GM18861 (cell line): ENCODE results near the gene HYAL2.
"Not testable (repeated sequence)": the region's sequence is repeated elsewhere in the genome, so short reads cannot be mapped to it uniquely, and the experiment has no call there.

Source experiments
- ATAC-seq: cut with Tn5 transposase; IDR thresholded peaks from one replicate; pipeline ENCODE4 v1.9.1; 2021; ENCODE audit not compliant: unreplicated experiment

Gene HYAL2

DNA sequence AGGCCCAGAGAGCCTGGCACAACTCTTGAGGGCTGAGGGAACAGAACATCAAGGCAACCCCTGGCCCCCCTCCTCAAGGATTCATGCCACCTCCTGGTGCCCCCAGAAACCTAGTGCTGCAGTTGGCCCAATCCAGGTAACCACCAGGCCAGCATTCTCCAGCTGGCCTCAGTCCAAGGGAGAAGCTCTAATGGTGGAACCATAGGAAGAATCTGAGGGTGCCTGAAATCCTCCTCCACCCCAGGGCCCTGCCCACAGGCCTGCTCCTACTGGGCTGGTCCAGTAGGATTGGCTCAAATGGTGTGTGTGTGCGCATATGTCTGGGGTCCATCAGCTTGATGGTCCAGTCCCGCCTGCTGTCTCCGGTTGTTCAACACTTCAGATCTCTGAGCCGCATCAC is 7.7 kb downstream of the HYAL2 start:
- ATAC-seq: no peak

DNA sequence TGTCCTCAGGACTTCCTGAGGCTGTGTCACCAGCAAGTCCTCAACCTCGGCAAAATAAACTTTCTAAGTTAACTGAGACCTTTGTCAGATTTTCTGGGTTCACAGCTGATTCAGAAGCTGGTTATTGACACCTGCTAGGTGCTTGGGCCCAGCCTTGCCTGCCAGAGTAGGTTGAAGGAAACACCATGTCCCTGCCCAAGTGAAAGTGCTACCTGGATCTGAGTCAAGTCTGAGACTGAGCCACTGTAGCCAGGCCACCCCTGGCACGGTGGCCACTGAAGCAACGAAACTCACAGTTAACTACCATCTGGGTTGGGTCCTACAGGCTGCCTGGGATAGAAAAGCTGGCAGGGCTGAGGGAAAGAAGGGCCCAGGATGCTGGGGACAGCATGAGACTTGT is 8.2 kb downstream of the HYAL2 start:
- ATAC-seq: no peak

DNA sequence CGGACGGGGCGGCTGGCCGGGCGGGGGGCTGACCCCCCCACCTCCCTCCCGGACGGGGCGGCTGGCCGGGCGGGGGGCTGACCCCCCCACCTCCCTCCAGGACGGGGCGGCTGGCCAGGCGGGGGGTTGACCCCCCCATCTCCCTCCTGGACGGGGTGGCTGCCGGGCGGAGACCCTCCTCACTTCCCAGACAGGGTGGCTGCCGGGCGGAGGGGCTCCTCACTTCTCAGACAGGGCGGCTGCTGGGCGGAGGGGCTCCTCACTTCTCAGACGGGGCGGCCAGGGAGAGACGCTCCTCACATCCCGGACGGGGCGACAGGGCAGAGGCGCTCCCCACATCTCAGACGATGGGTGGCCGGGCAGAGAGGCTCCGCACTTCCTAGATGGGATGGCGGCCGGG is 10.5 kb downstream of the HYAL2 start:
- not testable (repeated sequence) for ATAC-seq

DNA sequence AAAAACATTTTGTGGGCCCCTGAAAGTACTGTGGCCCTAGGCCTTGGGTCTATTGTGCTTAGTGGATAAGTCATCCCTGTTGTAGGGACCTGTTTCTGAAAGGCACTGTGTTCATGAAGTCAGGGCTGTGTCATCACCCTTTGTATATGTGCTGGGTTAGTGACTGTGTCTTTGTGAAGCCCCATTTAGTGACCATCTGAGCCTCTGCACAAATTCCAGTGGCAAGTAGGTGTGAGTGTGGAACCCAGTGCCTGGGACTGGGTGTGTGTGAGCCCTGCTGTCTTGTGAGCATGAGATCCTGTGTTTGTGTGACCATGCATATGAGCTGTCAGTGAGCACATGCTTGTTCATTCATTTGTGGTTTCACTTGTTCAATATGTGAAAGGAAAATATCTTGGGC is 17.9 kb downstream of the HYAL2 start:
- ATAC-seq: no peak

DNA sequence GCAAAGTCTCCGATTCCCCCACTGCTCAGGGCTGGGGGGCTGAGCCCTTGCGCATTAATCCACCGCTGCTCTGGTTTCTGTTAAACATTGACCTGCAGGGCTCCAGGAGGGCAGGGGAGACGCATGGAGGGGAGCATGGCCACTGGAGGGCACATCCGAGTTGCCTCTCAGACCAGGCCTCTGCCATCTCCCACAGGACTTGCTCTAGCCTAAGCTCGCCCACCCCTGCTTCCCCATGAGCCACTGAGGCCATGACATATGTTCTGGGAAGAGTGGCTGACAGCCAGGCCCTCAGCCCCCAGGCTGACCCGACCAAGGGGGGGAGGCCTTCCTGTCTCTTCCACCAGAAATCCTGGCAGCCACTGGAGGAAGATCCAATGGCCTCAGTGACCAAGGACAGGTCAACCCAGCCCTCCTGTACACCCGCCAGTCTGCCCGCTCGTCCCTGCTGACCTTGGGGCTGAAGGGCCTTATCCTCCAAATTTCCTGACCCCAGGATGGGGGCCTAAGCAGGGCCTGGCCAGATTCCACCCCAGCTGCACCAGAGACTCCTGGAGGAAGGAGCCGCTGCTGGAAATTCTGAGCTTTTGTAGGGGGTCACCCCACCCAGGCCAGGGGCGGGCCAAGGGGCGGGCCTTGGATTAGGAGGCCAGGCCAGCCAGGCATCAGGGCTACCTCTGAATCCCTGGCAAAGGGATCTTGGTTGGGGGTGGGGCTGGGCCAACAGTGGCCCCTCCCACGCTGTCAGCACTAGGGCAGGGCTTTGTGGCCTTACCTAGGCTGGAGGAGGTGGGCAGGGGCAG is 19.3 kb downstream of the HYAL2 start, which contains the start of gene HYAL1:
Gene HYAL1 (minus strand): TSS at position 562 of the 803 bp plus-strand sequence. CDS start 618 bp downstream, outside the sequence.
- no peak for ATAC-seq

DNA sequence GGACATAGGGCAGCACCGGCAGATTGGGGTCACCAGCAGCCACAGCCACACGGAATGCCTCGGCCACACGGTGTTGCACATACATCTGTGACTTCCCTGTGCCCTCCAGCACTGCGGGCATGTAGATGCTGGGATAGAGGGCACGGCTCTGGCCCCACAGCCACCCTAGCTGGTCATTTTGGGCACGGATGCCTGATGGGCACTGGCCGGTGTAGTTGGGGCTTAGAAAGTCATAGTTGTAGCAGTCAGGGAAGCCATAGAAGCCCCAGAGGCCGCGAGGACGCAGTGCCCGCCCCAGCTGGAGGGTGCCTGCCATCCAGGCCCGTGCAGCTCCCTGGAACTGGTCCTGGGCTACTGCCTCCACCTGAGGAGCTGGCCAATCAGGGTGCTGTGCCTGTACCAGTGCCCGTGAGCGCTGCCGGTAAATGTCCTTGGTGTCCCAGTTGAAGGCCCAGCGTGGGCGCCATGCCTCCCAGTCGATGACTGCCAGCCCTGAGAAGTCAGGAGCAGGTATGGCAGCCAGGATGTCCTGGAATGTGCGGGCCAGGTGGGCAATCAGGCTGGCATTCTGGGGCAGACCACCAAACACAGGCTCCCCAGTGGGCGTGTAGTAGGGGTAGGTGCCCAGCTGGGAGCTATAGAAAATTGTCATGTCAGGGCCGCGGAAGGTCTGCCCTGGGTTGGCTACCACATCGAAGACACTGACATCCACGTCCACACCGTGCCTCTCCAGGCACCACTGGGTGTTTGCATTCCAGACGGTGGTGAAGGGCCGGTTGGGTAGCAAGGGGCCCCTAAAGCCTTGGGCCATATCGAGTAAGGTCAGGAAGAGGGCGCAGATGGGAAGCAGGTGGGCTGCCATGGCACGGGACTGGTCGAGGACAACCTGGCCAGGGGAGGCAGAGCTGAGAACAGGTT is 20.2 kb downstream of the HYAL2 start:
- no peak for ATAC-seq

DNA sequence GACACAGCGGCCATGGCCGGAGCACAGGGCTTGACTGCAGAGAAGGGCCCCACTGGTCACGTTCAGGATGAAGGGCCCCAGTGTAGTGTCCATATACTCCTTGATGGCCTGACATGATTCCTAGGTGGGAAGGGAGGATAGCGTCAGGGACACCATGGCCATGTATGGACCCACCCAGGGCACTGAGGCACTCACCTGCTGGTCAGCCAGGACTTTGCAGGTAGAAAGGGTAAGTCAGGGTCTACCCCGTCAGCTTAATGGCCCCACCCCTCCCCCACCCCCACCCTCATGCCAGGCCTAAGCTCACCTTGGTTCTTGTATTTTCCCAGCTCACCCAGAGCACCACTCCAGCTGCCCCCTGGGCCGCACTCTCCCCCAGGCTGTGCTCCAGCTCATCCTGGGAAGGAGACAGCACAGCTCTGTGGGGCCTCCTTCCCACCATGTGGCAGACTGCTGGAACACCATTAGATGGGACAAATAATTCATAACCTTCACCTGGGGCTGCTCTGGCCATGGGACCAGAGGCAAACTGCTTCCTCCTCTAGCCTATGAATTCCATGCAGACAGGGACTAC is 21.8 kb downstream of the HYAL2 start:
- ATAC-seq: no peak

DNA sequence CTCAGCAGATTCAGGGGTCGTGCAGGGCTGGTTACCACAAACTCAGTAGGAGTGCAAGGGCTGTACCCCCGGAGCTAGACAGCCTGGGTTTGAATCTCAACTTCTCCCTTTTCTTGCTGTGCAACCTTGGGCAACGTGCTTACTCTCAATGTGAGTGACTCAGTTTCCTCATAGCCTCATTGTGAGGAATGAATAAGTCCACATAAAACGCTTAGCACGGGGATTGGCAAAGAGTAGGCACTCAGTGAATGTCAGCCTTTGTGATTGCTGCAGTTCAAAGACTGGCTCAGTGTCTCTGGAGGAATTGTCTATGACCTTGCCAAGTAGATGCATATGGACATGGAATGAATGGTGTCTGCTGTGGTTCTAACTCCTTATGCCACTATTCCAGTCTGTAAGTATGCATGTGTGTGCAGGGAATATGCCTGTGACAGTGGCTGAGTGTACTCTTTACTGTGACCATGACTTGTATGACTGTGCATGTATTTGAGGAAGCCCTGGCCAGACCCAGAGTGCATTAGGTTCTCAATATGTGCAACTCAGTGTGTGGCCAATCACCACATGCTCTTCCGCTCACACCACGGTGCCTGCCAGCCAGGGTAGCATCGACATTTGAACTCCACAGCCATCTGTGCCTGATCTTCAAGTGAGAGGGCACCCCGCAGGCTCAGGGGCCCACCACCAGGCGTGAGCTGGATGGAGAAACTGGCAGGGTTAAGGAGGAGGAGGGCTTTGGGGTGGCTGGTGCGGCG is 22.4 kb downstream of the HYAL2 start:
- ATAC-seq: no peak

DNA sequence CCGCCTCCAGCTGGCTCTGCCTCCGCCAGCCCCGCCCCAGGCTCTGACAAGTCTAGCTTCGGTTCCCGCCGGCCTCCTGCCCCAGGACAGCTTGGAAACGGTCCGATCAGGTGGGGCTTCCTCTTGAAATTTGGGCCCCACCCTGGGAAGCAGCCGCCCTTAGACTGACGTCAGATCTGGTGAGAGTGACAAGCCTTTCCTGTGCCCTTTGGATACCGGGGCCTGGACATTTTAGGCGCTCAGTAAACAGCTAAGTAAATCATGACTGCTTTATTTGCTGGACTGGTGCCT is 23.0 kb downstream of the HYAL2 start:
- no peak for ATAC-seq

DNA sequence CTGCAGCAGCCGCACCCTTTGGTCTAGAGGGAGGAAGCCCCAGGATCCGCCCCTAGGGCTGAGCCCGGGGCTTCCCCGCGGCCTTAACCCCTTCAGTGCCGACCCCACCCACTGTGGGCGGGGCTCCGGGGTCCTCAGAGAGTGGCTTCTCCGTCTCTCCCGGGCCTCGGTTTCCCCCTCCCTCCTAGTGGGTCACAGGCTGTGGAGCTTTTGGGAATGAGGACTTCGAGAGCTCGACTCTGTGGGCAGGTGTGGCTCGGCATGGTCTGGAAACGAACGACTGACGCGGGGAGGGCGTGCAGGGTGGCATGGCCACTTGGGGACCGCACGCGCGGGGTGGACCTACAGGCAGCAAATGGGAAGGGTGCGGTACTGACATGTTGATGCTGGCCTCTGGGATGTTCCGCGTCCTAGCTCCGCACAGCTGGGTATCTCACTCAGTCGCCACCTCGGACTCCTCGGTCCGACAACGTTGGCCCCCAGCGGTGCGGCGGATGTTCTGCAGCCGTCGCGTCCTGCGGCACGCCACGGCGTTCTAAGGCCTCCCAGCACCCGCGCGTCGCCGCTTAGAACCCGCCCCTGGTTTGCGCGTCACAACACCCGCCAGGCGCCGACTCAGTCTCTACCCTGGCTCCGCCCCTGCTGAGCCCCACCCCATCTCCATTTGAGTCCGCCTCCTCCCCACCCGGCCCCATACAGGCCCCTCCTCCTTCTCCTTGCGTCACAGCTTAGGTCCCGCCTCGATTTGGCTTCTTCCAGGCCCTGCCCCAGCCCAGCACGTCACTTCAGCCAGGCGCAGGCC is 23.5 kb downstream of the HYAL2 start, which contains the start of the genes HYAL3 and NAA80:
Gene HYAL3 (minus strand): TSS at position 570 of the 802 bp plus-strand sequence. CDS start 3,803 bp downstream, outside the sequence.
Gene NAA80 (minus strand): TSS at position 570 of the 802 bp plus-strand sequence. CDS start 1,942 bp downstream, outside the sequence.
- peak; percentile 71 for ATAC-seq

DNA sequence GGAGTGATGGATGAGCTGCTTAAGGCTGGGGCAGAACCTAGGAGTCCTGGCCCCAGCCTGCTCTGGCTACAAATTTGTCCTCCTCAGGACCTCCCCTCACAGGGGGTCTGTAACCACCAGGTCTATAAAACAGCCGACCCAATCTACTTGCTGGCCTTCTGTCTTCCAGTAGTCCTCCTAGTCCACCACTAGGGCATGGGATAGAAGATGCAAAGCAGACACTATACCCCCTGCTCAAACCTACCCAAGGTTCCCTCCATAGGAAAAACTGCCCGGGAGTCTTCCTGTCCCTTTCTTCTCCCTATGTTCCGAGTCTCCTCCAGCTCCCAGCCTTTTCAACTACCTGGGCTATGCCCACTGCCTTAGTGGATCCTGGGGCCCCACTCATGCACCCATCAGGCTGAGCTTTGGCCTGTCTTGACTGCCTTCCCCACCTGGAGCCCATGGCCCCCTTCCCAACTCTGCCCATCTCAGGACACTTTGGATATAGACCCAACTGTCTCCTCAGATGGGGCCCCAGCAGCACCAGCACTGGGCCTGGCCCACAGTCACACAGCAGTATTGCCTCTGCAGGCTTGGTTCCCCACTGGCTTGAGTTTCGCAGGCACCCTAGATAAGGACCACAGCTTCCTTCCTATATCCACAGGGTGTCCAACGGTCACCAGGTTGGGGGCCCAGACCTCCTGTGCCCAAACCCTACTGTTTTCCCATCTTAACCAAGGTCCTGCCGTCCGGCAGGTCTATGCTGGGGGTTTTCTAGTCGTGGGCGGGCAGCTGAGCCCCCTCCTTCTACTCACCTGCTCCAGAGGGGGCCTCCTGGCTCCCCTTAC is 24.4 kb downstream of the HYAL2 start:
- ATAC-seq: no peak

DNA sequence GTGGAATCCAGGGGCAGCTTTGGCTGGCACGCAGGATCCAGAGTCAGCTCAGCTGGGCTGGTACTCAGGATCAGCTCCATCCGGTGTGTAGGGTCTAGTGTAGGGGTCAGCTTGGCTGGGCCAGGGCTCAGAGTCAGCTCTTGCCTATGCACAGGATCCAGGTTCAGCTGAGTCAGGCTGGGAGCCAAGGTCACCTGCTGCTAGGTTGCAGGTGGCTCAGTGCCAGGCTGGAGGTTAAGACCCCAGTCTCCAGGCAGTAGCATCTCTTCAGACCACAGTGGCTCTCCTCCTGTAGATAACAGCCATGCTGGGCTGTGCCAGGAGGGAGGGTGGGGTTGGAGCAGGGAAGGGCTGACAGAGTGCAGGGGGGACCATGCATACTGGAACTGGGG is 25.2 kb downstream of the HYAL2 start:
- ATAC-seq: no peak

DNA sequence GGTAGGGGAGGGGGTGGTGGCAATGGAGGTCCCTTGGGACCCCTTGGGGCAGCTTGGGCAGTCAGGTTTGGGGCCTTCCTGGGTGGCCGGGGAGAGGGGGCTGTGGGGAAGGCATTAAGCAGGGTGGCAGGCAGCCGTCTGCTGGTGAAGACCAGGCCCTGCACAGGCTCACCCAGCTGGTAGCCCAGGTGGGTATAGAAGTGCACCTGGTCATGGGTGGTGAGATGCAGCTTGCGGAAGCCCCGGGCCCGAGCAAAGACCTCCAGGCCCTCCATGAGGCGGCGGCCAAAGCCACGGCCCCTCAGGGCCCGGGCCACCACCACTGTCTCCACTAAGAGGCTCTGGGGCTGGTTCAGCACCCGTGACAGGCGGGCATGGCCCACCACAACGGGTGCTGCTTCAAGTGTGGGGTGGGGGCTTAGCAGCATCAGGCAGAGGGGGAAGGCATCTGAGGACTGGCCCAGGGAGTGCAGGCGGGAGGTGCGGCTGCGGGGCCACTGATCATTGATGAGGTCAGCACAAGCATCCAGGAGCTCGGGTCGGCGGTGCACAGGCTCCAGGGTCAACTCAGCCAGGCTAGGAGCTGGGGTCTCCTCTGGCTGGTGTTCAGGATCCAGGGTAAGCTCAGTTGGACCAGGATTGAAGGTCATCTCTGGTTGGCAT is 25.7 kb downstream of the HYAL2 start:
- ATAC-seq: no peak

DNA sequence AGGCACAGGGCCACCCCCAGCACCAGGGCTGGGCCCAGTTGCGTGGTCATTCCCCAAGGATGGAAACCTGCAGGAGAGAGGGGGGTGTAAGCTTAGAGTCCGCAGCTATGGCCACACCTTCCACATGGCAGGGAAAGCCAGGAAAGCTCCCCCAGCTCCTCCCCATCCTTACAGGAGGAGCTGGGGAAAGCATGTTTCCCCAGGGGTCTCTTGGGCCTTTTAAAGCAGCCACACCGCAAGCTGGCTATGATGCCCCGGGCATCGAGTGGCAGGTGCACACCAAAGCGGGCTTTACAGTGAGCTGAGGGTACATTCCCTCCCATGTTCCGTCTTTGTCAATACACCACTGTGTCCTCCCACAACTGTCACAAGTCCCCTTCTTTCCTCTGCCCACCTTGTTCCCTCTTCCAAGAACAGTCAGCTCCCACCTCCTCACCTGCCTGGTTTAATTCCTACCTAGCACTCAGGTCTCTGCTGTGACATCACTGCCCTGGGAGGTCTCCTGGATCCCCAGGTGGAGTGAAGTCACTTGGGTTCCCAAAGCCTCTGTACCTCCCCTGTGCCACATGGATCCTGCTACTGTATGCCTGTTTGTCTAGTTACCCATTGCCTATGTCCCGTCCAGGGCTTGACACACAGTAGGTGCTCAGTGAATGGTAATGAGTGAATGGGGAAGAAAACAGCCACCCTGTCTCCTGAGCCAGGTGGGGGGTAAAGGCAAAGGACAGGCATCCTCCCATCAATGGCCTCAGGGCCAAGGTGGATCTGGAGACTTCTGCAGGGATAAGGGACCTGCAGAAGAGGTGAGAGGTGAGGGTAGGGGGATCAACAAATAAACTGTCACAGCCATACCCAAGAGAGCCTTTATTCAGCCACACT is 26.8 kb downstream of the HYAL2 start:
- ATAC-seq: no peak

DNA sequence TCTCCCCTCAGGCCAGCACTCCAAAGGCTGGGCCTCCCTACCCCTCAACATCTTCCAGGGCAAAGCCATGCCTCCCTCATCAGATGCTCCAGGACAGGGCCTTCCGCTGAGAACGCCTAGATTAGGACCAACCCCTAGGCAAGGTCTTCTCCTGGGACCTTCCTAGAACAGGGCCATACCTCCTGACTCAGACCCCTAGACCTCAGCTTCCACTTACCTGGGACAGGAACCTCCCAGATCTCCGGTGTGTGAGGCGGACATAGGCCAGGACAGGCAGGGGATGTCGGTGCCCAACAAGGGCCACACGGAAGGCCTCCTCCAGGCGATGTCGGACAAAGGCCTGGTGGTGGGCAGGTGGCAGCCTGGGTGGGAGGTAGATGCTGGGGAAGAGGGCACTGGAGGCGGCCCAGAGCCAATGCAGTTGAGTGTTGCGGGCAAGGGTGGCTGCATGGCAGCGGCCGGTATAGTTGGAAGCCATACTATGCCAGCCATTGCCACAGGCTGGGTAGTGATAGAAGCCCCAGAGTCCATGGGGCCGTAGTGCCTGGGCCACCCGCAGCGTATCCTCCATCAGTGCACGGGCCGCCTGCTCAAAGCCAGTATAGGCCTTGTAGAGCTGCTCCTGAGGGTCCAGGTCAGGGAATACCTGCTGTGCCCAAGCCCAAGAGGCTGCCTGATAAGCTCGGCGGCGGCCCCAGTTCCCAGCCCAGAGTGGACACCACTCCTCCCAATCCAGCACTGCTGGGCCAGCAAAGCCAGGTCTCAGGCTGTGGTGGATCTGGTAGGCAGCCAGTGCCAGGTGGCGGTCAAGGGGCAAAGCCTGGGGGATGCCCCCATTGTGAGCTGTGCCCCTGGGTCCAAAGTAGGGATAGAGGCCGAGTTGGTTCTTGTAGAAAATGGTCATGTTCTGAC is 27.8 kb downstream of the HYAL2 start:
- no peak for ATAC-seq

DNA sequence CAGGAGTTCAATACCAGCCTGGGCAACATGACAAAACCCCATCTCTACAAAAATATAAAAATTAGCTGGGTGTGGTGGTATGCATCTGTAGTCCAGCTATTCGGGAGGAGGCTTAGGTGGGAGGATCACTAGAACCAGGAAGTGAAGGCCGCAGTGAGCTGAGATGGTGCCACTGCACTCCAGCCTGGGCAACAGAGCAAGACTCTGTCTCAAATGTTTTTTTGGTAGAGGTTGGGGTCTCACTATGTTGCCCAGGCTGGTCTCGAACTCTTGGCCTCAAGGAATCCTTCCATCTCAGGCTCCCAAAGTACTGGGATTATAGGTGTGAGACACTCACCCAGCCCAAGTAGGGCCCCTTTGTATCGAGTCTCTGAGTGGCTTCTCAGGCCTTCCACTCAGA is 28.5 kb downstream of the HYAL2 start:
- no peak for ATAC-seq
